ENCODE results near the gene GALNT11. TPM values are rescaled to one million over a fixed set of nuclear protein-coding genes. Genes with fewer than 3 reads are reported as not detected.

Gene GALNT11
- polyA plus RNA-seq (ENCODE audit: insufficient read length in 3 of 3), result 100 to 1,000 TPM; 103 to 145 (median 125) TPM
- long read RNA-seq, donor 1, transcript GALNT11-205 (12 exons, 2,727 nt), result major isoform, 10 of 10 reads
- long read RNA-seq, donor 1, partial matches to known transcripts, result 0 of 10 reads
- long read RNA-seq, donor 1, other reads (novel, unspliced or antisense), result 0 of 10 reads
- long read RNA-seq, donor 2, transcript GALNT11-205 (12 exons, 2,727 nt), result major isoform, 13 of 15 reads
- long read RNA-seq, donor 2, partial matches to known transcripts, result 0 of 15 reads
- long read RNA-seq, donor 2, other reads (novel, unspliced or antisense), result 0 of 15 reads
- long read RNA-seq, donor 3, transcript GALNT11-205 (12 exons, 2,727 nt), result major isoform, 19 of 37 reads
- long read RNA-seq, donor 3, partial matches to known transcripts, result 10 of 37 reads
- long read RNA-seq, donor 3, other reads (novel, unspliced or antisense), result 5 of 37 reads
- long read RNA-seq, donor 4, transcript GALNT11-205 (12 exons, 2,727 nt), result major isoform, 13 of 21 reads
- long read RNA-seq, donor 4, partial matches to known transcripts, result 0 of 21 reads
- long read RNA-seq, donor 4, other reads (novel, unspliced or antisense), result 7 of 21 reads
- long read RNA-seq, donor 5, result 0 reads
- long read RNA-seq, donor 6, transcript GALNT11-205 (12 exons, 2,727 nt), result major isoform, 8 of 21 reads
- long read RNA-seq, donor 6, partial matches to known transcripts, result 13 of 21 reads
- long read RNA-seq, donor 6, other reads (novel, unspliced or antisense), result 0 of 21 reads
- long read RNA-seq, donor 7, transcript GALNT11-205 (12 exons, 2,727 nt), result major isoform, 15 of 21 reads
- long read RNA-seq, donor 7, partial matches to known transcripts, result 5 of 21 reads
- long read RNA-seq, donor 7, other reads (novel, unspliced or antisense), result 0 of 21 reads
- long read RNA-seq, donor 8, result 0 reads
- long read RNA-seq, donor 9, transcript GALNT11-205 (12 exons, 2,727 nt), result major isoform, 8 of 15 reads
- long read RNA-seq, donor 9, partial matches to known transcripts, result 6 of 15 reads
- long read RNA-seq, donor 9, other reads (novel, unspliced or antisense), result 0 of 15 reads
- long read RNA-seq, donor 10, transcript GALNT11-205 (12 exons, 2,727 nt), result major isoform, 12 of 18 reads
- long read RNA-seq, donor 10, partial matches to known transcripts, result 5 of 18 reads
- long read RNA-seq, donor 10, other reads (novel, unspliced or antisense), result 0 of 18 reads
- long read RNA-seq, donor 11, transcript GALNT11-205 (12 exons, 2,727 nt), result major isoform, 17 of 25 reads
- long read RNA-seq, donor 11, partial matches to known transcripts, result 7 of 25 reads
- long read RNA-seq, donor 11, other reads (novel, unspliced or antisense), result 0 of 25 reads
- long read RNA-seq, donor 12, partial matches to known transcripts, result 0 of 3 reads
- long read RNA-seq, donor 12, other reads (novel, unspliced or antisense), result 0 of 3 reads
- long read RNA-seq, donor 13, result 0 reads
- long read RNA-seq, donor 14, transcript GALNT11-205 (12 exons, 2,727 nt), result major isoform, 16 of 16 reads
- long read RNA-seq, donor 14, partial matches to known transcripts, result 0 of 16 reads
- long read RNA-seq, donor 14, other reads (novel, unspliced or antisense), result 0 of 16 reads
- long read RNA-seq, donor 15, transcript GALNT11-205 (12 exons, 2,727 nt), result major isoform, 6 of 7 reads
- long read RNA-seq, donor 15, partial matches to known transcripts, result 0 of 7 reads
- long read RNA-seq, donor 15, other reads (novel, unspliced or antisense), result 0 of 7 reads
- long read RNA-seq, donor 16, transcript GALNT11-205 (12 exons, 2,727 nt), result major isoform, 33 of 64 reads
- long read RNA-seq, donor 16, partial matches to known transcripts, result 16 of 64 reads
- long read RNA-seq, donor 16, other reads (novel, unspliced or antisense), result 15 of 64 reads

DNA sequence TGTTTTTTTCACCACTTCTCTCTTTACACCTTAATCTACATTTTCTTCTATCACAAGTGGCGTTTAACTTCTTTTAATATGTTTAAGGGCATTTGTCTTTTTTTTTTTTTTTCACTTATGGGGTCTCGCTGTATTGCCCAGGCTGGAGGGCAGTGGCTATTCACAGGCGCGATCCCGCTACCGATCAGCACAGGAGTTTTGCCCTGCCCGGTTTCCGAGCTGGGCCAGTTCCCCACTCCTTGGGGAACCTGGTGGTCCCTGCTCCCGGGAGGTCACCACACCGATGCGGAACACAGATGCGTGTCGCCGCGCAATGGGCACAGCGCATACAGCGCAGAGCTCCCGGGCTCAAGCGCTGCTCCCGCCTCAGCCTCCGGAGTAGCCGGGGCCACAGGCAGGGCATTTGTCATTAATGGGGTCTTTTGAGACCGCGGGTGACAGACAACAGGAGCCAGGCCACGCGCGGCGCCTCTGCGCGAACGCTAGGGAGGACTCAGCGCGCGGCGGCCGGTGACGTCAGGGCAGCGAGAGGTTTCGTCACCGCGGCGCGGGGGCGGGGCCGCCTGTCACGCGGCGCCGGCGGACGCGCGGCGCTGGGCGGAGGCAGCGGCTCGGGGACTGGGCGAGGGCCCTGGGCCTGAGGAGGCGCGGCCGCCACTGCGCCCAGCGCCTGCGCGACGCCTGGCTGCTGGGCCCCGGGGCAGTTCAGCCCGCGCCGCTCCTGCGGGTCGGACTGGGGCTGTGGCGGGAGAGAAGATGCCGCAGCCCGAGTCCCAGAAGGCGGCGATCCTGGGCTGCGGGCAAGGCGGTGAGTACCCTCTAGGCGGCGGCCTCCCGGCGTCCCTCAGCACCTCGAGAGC lies at the start of gene GALNT11:
GALNT11 (plus strand) TSS at position 598 of the 860 bp plus-strand sequence. CDS start 68,554 bp downstream, outside the sequence.
- DNase-seq (ENCODE audit: extremely low read depth in 1 of 11, low read depth in 9 of 11, low spot score in 4 of 11), result peak; percentile 51 to 80 (median 74)

GRCh38 chr7:151978616-151979015 lies 46.9 kb upstream of the GALNT11 start:
- no peak for DNase-seq (ENCODE audit: extremely low read depth in 1 of 11, low read depth in 9 of 11, low spot score in 4 of 11)

- DNase-seq (ENCODE audit: extremely low read depth in 1 of 11, low read depth in 9 of 11, low spot score in 4 of 11), result no peak
Measured at GRCh38 chr7:151981223-151981622, 44.3 kb upstream of the GALNT11 start.

- DNase-seq (ENCODE audit: extremely low read depth in 1 of 11, low read depth in 9 of 11, low spot score in 4 of 11), result no peak
Measured at GRCh38 chr7:151982806-151983205, 42.7 kb upstream of the GALNT11 start.

DNA sequence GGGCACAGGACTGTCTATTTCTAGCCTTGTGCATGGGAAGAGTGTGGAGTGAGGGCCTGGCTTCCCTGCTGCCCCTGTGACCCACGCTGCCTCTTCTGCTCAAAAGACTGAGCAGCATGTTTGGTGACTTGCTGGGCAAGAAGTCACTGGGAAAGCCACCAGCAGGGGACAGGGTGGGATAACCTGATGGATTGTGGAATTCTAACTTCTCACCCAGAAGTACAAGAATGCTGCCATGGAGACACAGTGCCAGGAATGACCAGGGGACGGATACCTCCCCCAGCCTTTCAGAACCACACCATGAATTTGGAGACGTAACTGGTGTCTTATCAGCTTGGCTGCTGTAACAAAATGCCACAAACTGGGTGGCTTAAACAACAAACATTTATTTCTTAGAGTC lies 40.9 kb upstream of the GALNT11 start:
- DNase-seq (ENCODE audit: extremely low read depth in 1 of 11, low read depth in 9 of 11, low spot score in 4 of 11), result no peak

GRCh38 chr7:151987748-151988529 lies 37.5 kb upstream of the GALNT11 start:
- no peak for DNase-seq (ENCODE audit: extremely low read depth in 1 of 11, low read depth in 9 of 11, low spot score in 4 of 11)

DNA sequence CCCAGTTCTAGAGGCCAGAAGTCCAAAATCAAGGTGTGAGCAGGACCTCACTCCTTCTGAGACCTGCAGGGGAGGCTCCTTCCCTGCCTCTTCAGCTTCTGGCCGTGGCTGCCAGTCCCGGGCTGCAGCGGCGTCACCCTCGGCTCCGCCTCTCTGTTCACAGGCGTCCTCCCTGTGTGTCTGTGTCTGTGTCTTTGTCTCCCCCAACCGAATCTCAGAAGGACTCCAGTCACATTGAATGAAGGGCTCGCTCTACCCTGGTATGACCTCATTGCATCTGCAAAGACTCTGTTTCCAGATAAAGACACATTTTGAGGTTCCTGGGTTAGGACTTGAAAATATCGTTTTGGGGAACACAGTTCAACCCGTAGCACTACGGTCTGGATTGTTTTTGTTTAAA lies 33.1 kb upstream of the GALNT11 start:
- peak in 9 of 11 donors; percentile 3 to 28 (median 15) for DNase-seq (ENCODE audit: extremely low read depth in 1 of 11, low read depth in 9 of 11, low spot score in 4 of 11)

DNA sequence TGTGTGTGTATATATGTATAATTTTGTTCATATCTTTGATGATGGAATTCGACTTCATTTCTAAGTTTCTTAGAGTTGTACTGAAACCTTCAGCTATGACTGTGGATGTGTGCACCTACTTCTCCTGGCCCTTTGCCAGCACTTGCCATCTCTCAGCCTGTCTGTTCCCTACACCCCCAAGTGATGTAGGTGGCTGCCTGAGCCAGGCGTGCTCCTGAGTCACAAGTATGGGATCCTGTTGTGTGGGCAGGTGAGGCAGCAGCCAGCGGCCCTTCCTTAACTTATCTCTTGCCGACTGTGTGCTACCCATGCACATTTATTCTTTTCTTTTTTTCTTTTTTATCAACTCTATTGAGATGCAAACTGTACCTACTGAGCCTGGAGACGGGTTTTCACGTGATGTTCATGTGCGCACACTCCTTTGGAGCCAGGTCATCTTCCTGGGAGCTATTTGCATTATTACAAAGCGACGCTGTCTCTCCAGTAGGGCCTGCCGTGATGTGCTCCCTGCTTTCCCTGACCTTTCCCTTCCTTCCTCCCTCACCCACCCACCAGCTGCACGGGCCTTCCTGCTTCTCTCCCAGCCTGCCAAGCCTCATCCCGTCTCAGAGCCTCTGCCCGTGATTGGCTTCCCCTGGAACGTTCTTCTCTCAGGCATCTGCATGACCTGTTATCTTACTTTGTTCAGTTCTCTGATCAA lies 31.3 kb upstream of the GALNT11 start:
- DNase-seq (ENCODE audit: extremely low read depth in 1 of 11, low read depth in 9 of 11, low spot score in 4 of 11), result no peak

DNA sequence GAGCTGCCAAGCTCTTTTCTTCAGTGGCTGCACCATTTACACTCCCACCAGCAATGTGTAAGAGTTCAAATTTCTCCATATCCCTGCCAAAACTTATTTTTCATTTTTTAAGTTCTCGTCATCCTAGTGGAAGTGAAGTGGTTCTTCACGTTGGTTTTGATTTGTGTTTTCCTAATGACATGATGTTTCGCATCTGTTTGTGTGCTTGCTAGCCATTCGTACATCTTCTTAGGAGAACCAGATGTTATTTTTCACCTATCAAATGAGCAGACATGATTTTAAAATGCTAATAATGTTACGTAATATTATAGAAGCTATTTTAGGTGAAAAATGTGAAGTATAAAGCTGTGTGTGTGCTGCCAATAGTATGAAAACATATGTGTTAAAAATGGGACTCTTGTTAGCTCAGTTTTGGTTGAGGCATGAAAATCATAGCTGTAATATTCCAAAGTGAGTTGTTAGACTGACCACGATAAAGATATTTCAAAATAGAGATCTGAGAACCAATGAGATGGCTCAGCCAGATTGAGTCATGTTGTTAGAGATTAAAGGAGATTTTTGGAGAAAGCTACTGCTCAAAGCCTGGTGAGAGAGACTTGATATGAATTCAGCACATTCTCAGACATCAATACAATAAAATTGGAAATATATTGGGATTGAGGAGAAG lies 25.9 kb upstream of the GALNT11 start:
- no peak for DNase-seq (ENCODE audit: extremely low read depth in 1 of 11, low read depth in 9 of 11, low spot score in 4 of 11)

GRCh38 chr7:152000191-152000590 lies 25.3 kb upstream of the GALNT11 start:
- no peak for DNase-seq (ENCODE audit: extremely low read depth in 1 of 11, low read depth in 9 of 11, low spot score in 4 of 11)

- no peak for DNase-seq (ENCODE audit: extremely low read depth in 1 of 11, low read depth in 9 of 11, low spot score in 4 of 11)
Measured at GRCh38 chr7:152006336-152006735, 19.1 kb upstream of the GALNT11 start.

DNA sequence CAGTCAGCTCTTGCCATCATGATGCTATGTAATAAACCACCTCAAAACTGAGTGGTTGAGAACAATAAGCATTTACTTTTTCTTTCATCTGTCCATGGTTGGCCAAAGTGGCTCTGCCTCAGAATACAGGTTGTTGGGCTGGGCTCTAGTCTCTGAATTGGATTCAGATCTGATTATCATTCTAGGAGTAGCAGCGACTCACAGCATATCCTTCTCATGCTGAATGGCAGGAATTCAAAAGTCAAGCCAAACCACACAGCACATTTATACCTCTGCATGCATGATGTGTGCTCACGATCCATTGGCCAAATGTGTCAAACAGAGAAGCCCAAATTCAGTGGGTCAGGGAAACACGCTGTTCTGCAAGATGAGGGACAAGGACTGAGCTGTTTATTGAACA lies 13.6 kb upstream of the GALNT11 start:
- DNase-seq (ENCODE audit: extremely low read depth in 1 of 11, low read depth in 9 of 11, low spot score in 4 of 11), result no peak

- DNase-seq (ENCODE audit: extremely low read depth in 1 of 11, low read depth in 9 of 11, low spot score in 4 of 11), result no peak
Measured at GRCh38 chr7:152013230-152013629, 12.2 kb upstream of the GALNT11 start.

DNA sequence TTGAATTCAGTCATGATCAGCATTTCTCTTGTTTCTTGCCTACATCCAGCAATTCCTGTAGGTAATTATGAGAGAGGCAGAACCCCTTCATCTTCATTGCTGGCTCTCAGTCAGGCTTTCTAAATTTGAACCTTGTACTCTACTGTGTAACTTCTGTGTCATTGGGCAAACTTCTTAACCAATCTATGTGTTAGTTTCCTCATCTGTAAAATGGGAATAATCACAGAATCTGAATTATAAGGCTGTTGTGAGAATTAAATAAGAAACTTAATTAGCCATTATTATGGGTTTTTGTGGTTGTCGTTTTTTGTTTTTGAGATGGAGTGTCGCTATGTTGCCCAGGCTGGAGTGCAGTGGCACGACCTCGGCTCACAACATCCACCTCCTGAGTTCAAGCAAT lies 11.5 kb upstream of the GALNT11 start:
- DNase-seq (ENCODE audit: extremely low read depth in 1 of 11, low read depth in 9 of 11, low spot score in 4 of 11), result no peak

DNA sequence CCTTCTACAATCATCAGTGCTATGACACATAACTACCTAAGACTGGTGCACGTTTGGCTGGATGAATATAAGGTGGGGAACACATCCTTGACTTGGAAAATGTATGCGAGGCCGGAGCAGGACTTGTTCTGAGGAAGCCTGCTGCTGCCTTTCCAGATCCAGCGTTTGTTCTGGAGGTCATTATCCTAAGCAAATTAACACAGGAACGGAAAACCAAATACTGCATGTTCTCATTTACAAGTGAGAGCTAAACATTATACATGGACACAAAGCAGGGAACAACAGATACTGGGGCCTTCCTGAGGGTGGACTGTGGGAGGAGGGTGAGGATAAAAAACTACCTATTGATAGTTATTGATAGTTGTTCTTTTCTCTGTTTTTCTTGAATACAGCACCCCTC lies 10.8 kb upstream of the GALNT11 start:
- no peak for DNase-seq (ENCODE audit: extremely low read depth in 1 of 11, low read depth in 9 of 11, low spot score in 4 of 11)
